Middle frontal gyrus (tissue), 1 donor: ENCODE measurements around the gene LRRC61.
"Not testable (repeated sequence)": the region's sequence is repeated elsewhere in the genome, so short reads cannot be mapped to it uniquely, and the experiment has no call there.

Source experiments
- DNase-seq: peaks from one replicate; pipeline ENCODE4 v3.0.0-alpha.2; 2015; ENCODE audit warnings: low spot score; ENCODE audit errors: extremely low spot score

Gene LRRC61

DNA sequence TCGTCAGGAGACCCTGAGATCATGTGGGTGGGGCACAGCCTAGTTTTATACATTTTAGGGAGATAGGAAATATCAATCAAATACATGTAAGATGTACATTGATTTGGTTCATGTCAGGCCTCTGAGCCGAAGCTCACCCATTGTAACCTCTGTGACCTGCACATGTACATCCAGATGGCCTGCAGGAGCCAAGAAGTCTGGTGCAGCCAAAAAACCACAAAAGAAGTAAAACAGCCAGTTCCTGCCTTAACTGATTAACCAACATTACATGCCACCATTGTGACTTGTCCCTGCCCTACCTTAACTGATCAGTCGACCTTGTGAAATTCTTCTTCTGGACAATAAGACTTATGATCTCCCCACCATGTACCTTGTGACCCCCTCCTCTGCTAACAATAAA lies 16.0 kb upstream of the LRRC61 start:
- DNase-seq: no peak

DNA sequence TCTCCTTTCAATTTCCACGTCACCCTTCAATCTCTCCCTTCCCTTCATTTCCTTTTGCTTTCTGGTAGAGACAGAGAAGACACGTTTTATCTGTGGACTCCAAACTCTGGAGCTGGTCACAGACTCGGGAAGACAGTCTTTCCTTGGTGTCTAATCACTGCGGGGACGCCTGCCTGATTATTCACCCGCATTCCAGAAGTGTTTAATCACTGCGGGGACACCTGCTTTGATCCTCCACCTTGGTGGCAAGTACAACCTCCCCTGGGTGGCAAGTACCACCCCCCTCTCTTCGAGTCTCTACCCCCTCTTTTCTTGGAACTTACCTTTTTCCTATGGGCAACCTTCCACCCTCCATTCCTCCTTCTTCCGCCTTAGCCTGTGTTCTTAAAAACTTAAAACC lies 15.3 kb upstream of the LRRC61 start:
- no peak for DNase-seq

DNA sequence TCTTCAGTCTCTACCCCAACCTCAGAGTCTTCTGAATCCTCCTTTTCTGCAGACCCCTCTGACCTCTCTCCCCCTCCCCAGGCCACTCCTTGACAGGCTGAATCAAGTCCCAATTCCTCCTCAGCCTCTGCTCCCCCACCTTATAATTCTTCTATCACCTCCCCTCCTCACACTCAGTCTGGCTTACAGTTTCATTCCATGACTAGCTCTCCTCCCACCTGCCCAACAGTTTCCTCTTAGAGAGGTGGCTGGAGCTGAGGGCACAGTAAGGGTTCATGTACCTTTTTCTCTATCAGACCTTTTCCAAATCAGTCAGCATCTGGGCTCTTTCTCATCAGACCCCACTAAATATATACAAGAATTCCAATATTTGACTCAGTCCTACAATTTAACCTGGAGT lies 14.6 kb upstream of the LRRC61 start:
- no peak for DNase-seq

DNA sequence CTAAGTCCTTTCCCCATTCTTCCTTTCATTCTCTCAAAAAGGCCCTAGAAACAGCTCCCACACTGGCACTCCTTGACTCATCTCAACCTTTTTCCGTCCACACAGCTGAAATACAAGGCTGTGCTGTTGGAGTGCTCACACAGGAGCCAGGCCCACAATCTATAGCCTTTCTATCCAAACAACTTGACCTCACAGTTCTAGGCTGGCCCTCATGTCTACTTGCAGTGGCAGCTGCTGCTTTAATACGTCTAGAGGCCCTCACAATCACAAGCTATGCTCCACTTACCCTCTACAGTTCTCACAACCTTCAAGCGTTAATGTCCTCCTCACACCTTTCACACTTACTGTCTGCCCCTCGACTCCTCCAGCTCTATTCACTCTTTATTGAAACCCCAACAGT lies 12.0 kb upstream of the LRRC61 start:
- DNase-seq: no peak

DNA sequence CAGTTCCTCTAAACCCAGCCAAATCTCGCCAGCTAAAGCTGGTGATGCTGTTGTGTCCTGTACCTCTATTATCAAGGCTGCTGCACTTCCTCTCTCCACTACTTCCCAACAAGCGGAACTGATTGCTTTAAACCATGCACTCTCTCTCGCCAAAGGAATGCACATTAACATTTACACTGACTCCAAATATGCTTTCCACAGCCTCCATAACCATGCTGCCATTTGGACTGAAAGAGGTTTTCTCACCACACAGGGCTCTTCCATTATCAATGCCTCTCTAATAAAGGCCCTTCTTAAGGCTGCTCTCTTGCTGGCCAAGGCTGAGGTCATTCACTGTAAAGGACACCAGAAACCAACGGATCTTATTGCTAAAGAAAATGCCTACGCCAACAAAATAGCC lies 11.4 kb upstream of the LRRC61 start:
- no peak for DNase-seq

DNA sequence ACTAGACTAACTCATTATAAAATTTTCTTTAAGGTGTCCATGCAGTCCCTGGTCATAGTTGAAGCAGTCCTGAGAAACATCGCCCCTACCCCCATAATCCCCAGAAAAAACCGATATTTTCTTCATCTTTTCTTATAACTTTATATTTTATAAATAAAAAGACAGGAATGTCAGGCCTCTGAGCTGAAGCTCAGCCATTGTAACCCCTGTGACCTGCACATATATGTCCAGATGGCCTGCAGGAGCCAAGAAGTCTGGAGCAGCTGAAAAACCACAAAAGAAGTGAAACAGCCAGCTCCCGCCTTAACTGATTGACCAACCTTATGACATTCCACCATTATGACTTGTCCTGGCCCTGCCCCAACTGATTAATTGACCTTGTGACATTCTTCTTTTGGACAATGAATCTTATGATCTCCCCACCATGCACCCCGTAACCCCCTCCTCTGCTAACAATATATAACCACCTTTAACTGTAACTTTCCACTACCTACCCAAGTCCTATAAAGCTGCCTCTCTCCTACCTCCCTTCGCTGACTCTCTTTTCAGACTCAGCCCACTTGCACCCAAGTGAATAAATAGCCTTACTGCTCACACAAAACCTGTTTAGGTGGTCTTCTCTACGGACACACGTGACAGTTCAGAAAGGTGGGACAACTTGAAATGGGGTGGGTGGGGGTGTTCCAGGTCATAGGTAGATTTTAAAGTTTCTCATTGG lies 10.3 kb upstream of the LRRC61 start:
- not testable (repeated sequence) for DNase-seq

DNA sequence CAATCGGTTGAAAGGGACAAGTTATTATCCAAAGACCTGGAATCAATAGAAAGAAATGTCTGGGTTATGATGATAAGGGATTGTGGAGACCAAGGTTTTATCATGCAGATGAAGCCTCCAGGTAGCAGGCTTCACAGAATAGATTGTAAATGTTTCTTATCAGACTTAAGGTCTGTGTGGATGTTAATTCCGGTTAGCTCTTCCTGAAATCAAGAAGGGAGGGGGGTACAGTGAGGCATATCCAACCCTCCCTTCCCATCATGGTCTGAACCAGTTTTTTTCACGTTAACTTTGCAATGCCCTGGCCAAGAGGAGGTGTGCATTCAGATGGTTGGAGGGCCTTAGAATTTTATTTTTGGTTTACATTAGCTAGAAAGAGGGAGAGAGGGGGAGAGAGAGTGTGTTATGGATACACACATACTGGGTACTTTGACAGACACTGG lies 9.8 kb upstream of the LRRC61 start:
- DNase-seq: no peak

DNA sequence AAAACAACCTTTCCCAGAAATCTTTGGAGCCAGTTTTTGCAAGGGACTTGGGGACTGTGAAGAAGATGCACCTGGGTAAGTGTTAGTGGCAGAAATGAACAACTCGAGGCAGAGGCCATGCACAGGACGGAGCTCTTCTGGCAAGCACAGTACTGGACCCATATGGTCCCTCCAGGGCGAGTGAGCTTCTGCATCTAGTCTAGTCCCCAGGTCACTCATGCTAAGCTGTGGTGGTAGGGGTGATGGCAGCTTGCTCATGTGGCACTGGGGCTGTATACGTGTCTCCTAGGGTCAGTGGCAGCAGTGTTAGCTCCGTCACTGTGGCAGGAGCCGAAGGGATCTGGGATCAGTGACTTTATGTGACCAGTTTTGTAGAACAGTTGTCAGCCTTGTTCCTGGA lies 9.3 kb upstream of the LRRC61 start:
- no peak for DNase-seq

DNA sequence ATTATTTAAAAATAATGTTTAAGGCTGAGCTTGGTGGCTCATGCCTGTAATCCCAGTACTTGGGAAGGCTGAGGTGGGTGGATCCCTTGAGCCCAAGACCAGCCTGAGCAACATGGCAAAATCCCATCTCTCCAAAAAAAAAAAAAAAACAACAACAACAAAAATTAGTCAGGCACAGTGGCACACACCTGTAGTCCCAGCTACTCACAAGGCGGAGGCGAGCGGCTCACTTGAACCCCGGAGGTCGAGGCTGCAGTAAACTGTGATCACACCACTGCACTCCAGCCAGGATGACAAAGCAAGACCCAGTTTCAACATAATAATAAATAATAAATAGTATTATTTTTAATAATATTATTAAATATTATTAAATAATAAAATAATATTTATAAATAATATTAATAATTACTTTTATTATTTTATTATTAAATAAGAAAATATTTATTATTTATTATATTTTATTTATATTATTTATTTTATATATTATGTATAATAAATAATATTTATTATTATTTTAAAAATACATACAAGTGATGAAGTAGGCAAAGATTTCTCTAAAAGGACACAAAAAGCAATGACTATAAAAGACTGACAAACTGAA lies 8.4 kb upstream of the LRRC61 start:
- DNase-seq: no peak

DNA sequence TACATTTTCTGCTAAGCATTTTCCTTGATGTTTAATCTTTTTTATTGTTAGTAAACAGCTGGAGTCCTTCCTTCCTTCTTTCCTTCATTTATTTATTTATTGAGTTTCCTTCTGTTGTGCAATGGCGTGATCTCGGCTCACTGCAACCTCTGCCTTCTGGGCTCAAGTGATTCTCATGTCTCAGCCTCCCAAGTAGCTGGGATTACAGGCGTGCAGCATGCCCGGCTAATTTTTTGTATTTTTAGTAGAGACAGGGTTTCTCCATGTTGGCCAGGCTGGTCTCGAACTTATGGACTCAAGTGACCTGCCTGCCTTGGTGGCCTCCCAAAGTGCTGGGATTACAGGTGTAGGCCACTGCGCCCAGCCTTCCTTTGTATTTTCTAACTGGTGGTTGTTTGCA lies 6.2 kb upstream of the LRRC61 start:
- DNase-seq: not testable (repeated sequence)

DNA sequence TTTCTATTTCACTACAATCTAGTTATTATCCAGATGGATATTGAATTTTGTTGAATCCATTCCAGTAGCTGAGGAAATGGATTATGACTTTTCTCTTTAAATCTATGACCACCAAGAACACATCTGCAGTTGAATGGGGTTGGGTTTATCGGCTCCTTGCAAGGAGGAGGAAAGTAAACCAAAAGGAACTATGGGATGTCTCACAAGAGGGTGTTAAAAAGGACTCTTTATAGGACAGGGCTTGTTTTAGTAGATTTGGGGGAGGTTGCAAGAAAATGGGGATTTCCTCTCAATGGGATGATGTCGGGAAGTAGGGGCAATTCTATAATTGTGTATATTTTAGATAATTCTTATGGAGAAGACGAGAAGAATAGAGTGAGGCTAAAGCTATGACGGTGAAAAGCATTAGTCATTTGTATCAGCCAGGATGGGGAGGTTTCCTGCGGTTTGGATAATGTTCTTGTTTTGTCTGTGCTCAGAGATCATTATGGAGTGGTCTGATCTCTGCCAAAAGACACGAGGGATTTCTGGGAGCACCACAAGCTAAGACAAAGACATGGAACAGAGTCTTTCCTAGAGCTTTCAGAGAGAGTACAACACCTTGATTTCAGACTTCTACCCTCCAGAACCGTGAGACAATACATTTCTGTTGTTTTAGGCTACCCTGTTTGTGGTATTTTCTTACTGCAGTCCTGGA lies 5.3 kb upstream of the LRRC61 start:
- DNase-seq: no peak

DNA sequence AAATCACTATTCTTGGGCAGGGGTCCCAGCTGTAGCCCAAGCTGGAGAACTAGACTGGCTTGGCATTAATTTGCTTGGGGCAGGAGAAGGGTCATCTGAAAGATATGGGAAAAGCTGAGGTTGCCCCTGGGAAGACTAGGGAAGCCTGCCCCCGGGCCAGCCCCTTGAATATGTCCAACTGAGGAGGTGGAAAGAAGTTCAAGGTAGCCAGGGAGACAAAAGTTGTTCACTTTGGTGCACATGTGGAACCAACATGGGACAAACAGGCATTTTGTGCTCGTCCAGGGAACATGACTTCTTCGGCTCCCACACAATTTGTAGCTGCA lies 1.4 kb upstream of the LRRC61 start:
- DNase-seq: no peak

DNA sequence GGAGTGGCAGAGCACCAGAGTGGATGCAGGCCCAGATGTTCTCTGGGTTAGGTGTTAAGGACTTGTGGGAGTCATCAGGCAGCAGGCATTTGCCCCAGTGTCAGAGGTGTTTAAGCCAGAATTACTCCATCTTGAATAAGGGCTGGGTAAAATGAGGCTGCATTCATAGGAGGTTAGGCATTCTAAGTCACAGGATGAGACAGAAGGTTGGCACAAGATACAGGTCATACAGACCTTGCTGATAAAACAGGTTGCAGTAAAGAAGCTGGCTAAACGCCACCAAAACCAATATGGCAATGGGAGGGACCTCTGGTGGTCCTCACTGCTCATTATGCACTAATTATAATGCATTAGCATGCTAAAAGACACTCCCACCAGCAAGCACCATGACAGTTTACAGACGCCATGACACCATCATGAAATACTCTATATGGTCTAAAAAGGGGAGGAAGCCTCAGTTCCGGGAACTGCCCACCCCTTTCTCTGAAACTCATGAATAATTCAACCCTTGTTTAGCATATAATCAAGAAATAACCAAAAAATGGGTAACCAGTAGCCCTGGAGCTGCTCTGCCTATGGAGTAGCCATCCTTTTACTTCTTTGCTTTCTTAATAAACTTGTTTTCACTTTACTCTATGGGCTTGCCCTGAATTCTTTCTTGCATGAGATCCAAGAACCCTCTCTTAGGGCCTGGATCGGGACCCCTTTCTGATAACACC lies 882 bp upstream of the LRRC61 start:
- no peak for DNase-seq

DNA sequence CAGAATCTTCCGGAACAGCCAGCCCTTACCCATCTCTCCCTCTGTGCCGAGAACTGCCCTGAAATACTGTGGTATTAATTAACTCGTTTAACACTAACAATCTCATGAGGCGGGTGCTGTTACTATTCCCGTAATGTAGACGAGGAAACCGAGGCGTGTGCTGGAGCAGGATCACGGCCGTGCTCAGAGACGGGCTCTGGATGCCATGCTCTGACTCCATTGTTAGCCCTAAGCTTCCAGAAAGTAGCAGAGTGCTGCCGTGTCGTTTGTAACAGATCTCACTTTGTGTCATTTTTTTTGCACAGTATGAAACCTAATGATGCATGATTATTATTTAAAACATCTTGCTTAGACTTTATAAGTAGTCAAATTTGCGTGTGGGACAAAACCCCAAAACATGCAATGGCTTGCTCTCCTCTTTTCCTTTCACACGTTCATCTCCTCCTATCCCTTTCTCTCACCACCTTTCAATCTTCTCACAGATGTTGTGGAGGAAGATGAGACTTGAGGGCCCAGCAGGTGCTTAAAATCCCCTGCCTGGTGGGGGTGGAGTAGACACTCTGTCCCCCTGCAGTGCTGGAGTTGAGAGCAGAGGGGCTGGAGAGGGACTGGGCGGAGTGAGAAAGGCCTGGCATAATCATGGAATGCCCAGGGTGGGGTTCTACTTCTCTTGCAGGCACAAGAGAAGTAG lies 672 bp downstream of the LRRC61 start:
- DNase-seq: no peak

DNA sequence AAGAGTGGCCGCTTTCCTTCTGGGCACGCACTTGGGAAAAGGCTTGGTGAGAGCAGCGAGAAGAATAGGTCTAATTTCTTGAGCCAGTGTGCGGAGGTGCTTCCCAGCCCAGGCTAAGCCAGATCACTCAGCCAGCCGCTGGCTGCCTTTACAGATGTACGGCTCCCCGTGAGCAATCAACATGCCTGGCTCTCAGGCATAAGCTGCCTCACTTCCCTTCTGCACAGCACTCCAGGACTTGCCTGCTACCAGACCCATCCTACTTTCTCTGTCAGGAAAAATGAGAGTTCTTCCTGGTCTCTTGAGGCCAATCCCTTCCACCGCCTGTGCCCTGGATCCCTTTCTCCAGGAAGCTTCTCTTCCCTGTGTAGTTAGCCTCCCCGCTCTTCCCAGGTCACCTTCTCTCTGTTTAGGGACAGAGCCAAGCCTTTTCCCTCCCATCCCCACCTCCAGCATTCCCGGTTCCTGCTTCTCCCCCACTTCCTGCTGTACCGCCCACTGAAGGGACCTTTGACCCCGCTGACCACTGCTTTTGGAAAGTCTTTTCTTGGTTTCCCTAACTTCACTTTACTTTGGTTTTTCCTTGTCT lies 1.3 kb downstream of the LRRC61 start:
- DNase-seq: no peak

DNA sequence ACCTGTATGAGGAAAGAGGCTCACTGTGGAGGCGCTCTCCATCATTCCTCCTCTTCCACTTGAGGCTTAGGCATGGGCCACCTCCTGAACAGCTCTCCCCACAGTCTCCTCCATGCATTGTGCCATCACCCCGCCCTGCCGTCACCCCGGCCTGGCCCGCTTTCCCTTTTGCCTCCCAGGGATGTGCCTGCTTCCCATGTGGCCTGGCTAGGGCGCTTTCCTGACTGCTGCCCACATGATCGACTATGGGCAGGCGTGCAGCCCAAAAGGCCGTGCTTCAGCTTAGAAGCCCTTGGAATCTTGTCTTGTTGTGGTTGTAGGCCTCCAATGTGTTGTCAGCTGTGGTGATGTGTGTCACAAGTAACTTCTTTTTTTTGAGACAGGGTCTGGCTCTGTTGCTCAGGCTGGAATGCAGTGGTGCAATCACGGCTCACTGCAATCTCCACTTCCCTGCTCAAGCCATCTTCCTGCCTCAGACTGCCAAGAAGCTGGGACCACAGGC lies 2.0 kb downstream of the LRRC61 start:
- no peak for DNase-seq

DNA sequence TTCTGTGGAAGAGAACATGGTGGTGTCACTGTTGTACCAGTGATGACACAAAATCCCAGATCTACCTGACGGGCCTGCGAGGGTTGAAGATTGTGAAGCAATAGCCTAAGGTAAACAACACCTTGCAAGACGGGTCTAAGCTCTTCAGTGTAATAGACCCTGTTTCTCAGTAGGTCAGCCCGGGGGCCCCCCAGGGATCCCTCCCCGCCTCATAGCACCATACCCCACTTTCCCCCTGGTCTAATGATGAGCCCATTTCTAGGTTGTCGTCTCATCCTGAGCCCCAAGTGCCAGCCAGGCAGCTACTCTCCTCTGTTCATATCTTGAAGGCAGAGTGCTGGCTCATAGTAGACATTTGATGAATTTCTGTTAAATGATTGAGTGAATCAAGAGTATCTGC lies 2.7 kb downstream of the LRRC61 start:
- DNase-seq: no peak

DNA sequence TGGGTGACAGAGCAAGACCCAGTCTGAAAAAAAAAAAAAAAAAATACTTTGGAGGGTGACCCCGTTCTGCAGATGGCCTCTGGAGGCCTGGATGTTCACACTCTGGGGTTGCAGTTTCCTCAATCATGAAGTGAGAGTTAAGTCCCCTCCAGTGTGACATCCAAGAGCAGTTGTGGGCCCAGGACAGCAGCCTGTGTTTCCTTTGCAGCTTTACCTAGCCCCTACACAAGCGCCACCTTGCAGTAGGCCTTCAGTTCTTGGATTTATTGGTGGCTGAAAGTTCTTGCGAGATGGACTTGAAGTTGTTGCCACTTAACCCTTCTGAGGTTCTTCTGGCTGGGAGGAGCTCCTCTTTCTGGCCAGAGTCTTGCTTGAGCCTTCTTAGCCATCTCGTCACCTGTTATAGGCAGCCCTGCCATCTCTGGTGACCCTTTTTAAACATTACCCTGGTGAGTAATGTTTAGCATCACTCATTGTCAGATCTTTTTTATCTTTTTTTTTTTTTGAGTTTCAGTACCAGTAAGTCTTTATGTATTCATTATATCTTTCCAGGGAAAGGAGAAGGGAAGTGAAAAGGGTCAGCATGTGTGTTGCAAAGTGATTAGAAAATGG lies 3.6 kb downstream of the LRRC61 start:
- no peak for DNase-seq

DNA sequence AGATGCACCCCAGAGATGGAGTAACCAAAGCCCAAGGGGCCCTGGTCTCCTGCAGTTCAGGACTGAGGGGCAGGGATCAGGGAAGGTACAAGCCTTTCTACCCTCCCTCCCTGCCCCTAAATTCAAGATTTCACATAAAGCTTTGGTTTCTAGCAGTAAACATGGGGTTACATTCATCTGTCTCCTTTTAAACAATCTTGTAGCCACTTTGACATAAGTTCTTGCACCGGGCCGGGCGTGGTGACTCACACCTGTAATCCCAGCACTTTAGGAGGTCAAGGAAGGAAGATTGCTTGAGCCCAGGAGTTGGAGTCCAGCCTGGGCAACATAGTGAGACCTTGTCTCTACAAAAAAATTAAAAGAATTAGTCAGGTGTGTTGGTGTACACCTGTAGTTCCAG lies 4.2 kb downstream of the LRRC61 start:
- DNase-seq: no peak

DNA sequence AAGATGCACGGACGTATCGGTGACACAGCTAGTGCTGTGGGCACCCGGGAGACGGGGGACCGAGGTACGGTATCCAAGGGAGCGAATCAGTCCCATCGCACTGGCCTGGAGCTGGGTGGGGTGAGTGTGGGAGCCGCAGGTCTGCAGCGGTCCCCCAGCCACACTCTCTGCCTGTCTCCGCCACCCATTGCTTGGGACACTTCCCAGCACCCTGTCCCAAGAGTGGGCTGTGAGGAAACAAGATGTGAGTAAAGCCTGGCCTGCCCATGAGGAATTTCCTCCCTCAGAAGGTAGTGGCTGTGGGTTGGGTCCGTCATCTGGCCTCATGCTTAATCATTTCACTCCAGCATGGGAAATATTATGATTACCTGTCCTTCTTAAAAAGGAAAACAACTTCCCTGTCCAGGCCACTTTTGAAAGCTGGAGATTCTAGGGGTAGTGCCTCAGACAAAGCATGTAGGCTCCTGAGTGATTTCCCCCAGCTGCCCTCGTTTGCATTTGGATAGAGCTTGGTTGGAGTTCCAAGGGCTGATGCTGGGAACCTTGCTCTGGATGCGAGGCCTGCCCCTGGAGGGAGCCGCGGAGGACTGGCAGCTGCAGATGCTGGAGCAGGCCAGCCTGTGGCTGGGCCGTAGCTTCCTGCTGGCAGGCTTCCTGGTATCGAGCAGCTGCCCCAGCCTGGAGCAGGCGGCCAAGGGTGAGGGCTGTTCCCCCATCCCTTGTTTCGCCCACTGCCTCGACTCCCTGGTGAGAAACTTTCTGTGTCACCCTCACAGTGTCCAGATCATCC lies 6.4 kb downstream of the LRRC61 start:
- DNase-seq: no peak
